BLaER1 (cell line): ENCODE measurements around the gene NPS.

ENCODE experiments used
- H3K27ac ChIP-seq: shearing (Covaris generic); formaldehyde crosslinking; 2 replicates; pipeline ENCODE4 v1.8.1; 2022
- H3K27me3 ChIP-seq: shearing (Covaris generic); formaldehyde crosslinking; 2 replicates; pipeline ENCODE4 v1.8.1; 2022
- H3K36me3 ChIP-seq: shearing (Covaris generic); formaldehyde crosslinking; 2 replicates; pipeline ENCODE4 v1.8.1; 2022
- H3K4me1 ChIP-seq: shearing (Covaris generic); formaldehyde crosslinking; 2 replicates; pipeline ENCODE4 v1.8.1; 2022
- H3K4me2 ChIP-seq: shearing (Covaris generic); formaldehyde crosslinking; 2 replicates; pipeline ENCODE4 v1.8.1; 2022
- H3K4me3 ChIP-seq: shearing (Covaris generic); formaldehyde crosslinking; 2 replicates; pipeline ENCODE4 v1.8.1; 2022
- H3K9ac ChIP-seq: shearing (Covaris generic); formaldehyde crosslinking; 2 replicates; pipeline ENCODE4 v1.8.1; 2022
- H3K9me3 ChIP-seq: shearing (Covaris generic); formaldehyde crosslinking; 2 replicates; pipeline ENCODE4 v1.8.1; 2022
- H4K20me1 ChIP-seq: shearing (Covaris generic); formaldehyde crosslinking; 2 replicates; pipeline ENCODE4 v1.8.1; 2022
- Cebpa-rat ChIP-seq: shearing (Covaris generic); IDR thresholded peaks from 2 replicates; pipeline ENCODE4 v1.8.1; 2022

NPS gene

GRCh38 chr10:127552446-127552845 lies 3.3 kb downstream of the NPS start:
- Histone ChIP-seq H3K27me3 (no peaks in the 10 kb centered on the region), H4K20me1 (no peaks in the 10 kb centered on the region), H3K4me2 (no peak overlapping the region), H3K4me1 (no peaks in the 10 kb centered on the region), H3K4me3 (no peak overlapping the region), H3K27ac (no peak overlapping the region), H3K36me3 (no peaks in the 10 kb centered on the region), H3K9me3 (no peaks in the 10 kb centered on the region; the same call in 1 of the 2 replicates), H3K9ac (no peak overlapping the region)
- no peak for TF ChIP-seq Cebpa-rat

GRCh38 chr10:127553417-127553816 lies 4.3 kb downstream of the NPS start:
- H3K4me1 ChIP-seq, result no peaks in the 10 kb centered on the region
- H3K36me3 ChIP-seq, result no peaks in the 10 kb centered on the region
- TF ChIP-seq Cebpa-rat, result no peak
- no peak overlapping the region for H3K9ac ChIP-seq
- H3K4me3 ChIP-seq, result no peak overlapping the region
- no peak overlapping the region for H3K4me2 ChIP-seq
- H3K9me3 ChIP-seq, result no peaks in the 10 kb centered on the region
- H3K27me3 ChIP-seq, result no peaks in the 10 kb centered on the region
- no peak overlapping the region for H3K27ac ChIP-seq
- H4K20me1 ChIP-seq, result no peaks in the 10 kb centered on the region

- no peak for TF ChIP-seq Cebpa-rat
- no peak overlapping the region for H3K27ac ChIP-seq
- no peak overlapping the region for H3K4me3 ChIP-seq
- H4K20me1 ChIP-seq, result no peaks in the 10 kb centered on the region
- no peaks in the 10 kb centered on the region for H3K4me1 ChIP-seq
- no peak overlapping the region for H3K9ac ChIP-seq
- H3K27me3 ChIP-seq, result no peaks in the 10 kb centered on the region
- 0 out of 2 replicates have a peak, but pooled peaks cover 7% of the 10 kb centered on the region for H3K9me3 ChIP-seq
- no peaks in the 10 kb centered on the region for H3K36me3 ChIP-seq
- H3K4me2 ChIP-seq, result no peak overlapping the region
These were observed 7.8 kb downstream of the NPS start for GRCh38 chr10:127556916-127557315.

- no peaks in the 10 kb centered on the region for H3K27me3 ChIP-seq
- H3K36me3 ChIP-seq, result no peaks in the 10 kb centered on the region
- TF ChIP-seq Cebpa-rat, result no peak
- H3K4me1 ChIP-seq, result no peaks in the 10 kb centered on the region
- 0 out of 2 replicates have a peak, but pooled peaks cover 7% of the 10 kb centered on the region for H3K9me3 ChIP-seq
- H3K4me2 ChIP-seq, result no peak overlapping the region
- no peaks in the 10 kb centered on the region for H4K20me1 ChIP-seq
- no peak overlapping the region for H3K9ac ChIP-seq
- H3K4me3 ChIP-seq, result no peak overlapping the region
- no peak overlapping the region for H3K27ac ChIP-seq
These were observed 12.5 kb downstream of the NPS start for GRCh38 chr10:127561647-127562046.

GRCh38 chr10:127563718-127564553 lies 14.8 kb downstream of the NPS start:
- TF ChIP-seq Cebpa-rat, result no peak
- no peaks in the 10 kb centered on the region for H3K4me1 ChIP-seq
- no peaks in the 10 kb centered on the region for H3K36me3 ChIP-seq
- no peak overlapping the region for H3K27ac ChIP-seq
- H3K4me2 ChIP-seq, result no peak overlapping the region
- no peaks in the 10 kb centered on the region for H4K20me1 ChIP-seq
- H3K9ac ChIP-seq, result no peak overlapping the region
- H3K9me3 ChIP-seq, result 0 out of 2 replicates have a peak, but pooled peaks cover 7% of the 10 kb centered on the region
- H3K27me3 ChIP-seq, result no peaks in the 10 kb centered on the region
- H3K4me3 ChIP-seq, result no peak overlapping the region

GRCh38 chr10:127564644-127565043 lies 15.5 kb downstream of the NPS start:
- Histone ChIP-seq H3K4me1 (no peaks in the 10 kb centered on the region; the same call in 1 of the 2 replicates), H3K9ac (no peak overlapping the region)

GRCh38 chr10:127565583-127565982 lies 16.5 kb downstream of the NPS start:
- Histone ChIP-seq H3K9ac (no peak overlapping the region), H3K27ac (no peak overlapping the region), H3K36me3 (no peaks in the 10 kb centered on the region), H3K4me1 (no peaks in the 10 kb centered on the region; the same call in 1 of the 2 replicates), H3K9me3 (no peaks in the 10 kb centered on the region), H3K27me3 (no peaks in the 10 kb centered on the region), H3K4me3 (no peak overlapping the region), H4K20me1 (no peaks in the 10 kb centered on the region), H3K4me2 (no peak overlapping the region)
- no peak for TF ChIP-seq Cebpa-rat

More at GRCh38 chr10:127564644-127565043, 15.5 kb downstream of the NPS start:
- Histone ChIP-seq H4K20me1 (no peaks in the 10 kb centered on the region), H3K27me3 (no peaks in the 10 kb centered on the region), H3K4me2 (no peak overlapping the region), H3K27ac (no peak overlapping the region), H3K36me3 (no peaks in the 10 kb centered on the region), H3K9me3 (0 out of 2 replicates have a peak, but pooled peaks cover 2% of the 10 kb centered on the region), H3K4me3 (no peak overlapping the region)
- no peak for TF ChIP-seq Cebpa-rat

GRCh38 chr10:127569210-127569609 lies 20.1 kb downstream of the NPS start:
- Histone ChIP-seq H3K27ac (no peak overlapping the region), H3K4me1 (no peaks in the 10 kb centered on the region; the same call in 1 of the 2 replicates), H3K27me3 (no peaks in the 10 kb centered on the region), H4K20me1 (no peaks in the 10 kb centered on the region), H3K9ac (no peak overlapping the region), H3K4me3 (no peak overlapping the region), H3K4me2 (peak overlapping the region; percentile 10; the same call in 1 of the 2 replicates), H3K9me3 (peaks cover 7% of the 10 kb centered on the region), H3K36me3 (no peaks in the 10 kb centered on the region)
- TF ChIP-seq Cebpa-rat, result no peak

GRCh38 chr10:127570036-127570435 lies 20.9 kb downstream of the NPS start:
- no peak for TF ChIP-seq Cebpa-rat
- no peaks in the 10 kb centered on the region for H3K36me3 ChIP-seq
- H3K9ac ChIP-seq, result no peak overlapping the region
- no peaks in the 10 kb centered on the region for H3K27me3 ChIP-seq
- H3K27ac ChIP-seq, result no peak overlapping the region
- H3K9me3 ChIP-seq, result peaks cover 7% of the 10 kb centered on the region
- no peak overlapping the region for H3K4me3 ChIP-seq
- H3K4me1 ChIP-seq, result no peaks in the 10 kb centered on the region; the same call in 1 of the 2 replicates
- H4K20me1 ChIP-seq, result no peaks in the 10 kb centered on the region
- H3K4me2 ChIP-seq, result no peak overlapping the region

GRCh38 chr10:127571386-127571785 lies 22.3 kb downstream of the NPS start:
- Histone ChIP-seq H3K4me3 (no peak overlapping the region), H3K9ac (no peak overlapping the region), H3K27ac (no peak overlapping the region), H3K4me2 (no peak overlapping the region), H3K27me3 (no peaks in the 10 kb centered on the region), H4K20me1 (no peaks in the 10 kb centered on the region), H3K4me1 (no peaks in the 10 kb centered on the region; the same call in 1 of the 2 replicates), H3K9me3 (peaks cover 7% of the 10 kb centered on the region), H3K36me3 (no peaks in the 10 kb centered on the region)
- TF ChIP-seq Cebpa-rat, result no peak
